GM12878 (cell line): ENCODE results near the gene STK35.
A peak's percentile ranks its signal among the peaks of the same experiment; 100 is the strongest.

Experiments
- CBFB ChIP-seq: IDR thresholded peaks from 2 replicates; pipeline ENCODE4 v1.6.1; 2016; ENCODE audit warnings: antibody characterized with exemption, low read depth
- EZH2 ChIP-seq: IDR thresholded peaks from 2 replicates; pipeline ENCODE4 v1.6.1; 2012; ENCODE audit warnings: low read depth, mild to moderate bottlenecking, control low read depth, inconsistent platforms, low read length, borderline replicate concordance; ENCODE audit not compliant: control insufficient read depth
- KLF5 ChIP-seq: fragments of 450-650 bp; IDR thresholded peaks from 2 replicates; pipeline ENCODE4 v1.6.1; 2014; ENCODE audit warnings: mild to moderate bottlenecking; ENCODE audit not compliant: partially characterized antibody
- SIN3A ChIP-seq: IDR thresholded peaks from 2 replicates; pipeline ENCODE4 v1.6.1; 2012; ENCODE audit warnings: low read depth, low read length, improper control_type of control experiment
- TF ChIP-seq, protein P1 (sequence below): IDR thresholded peaks from 2 replicates; pipeline ENCODE4 v1.6.1; 2011; ENCODE audit warnings: low read depth, low read length, improper control_type of control experiment, borderline replicate concordance
- TF ChIP-seq, protein P2 (sequence below), 3 experiments: IDR thresholded peaks in 2 of 3; conservative IDR thresholded peaks in 1 of 3; 2 replicates each; pipeline ENCODE4 v1.5.1; 2011; ENCODE audit warnings: low read depth in 3 of 3, low read length in 3 of 3, mild to moderate bottlenecking in 3 of 3, control low read depth in 2 of 3, moderate library complexity in 2 of 3, inconsistent platforms in 1 of 3, mixed read lengths in 1 of 3; ENCODE audit not compliant: control insufficient read depth in 2 of 3, insufficient read depth in 1 of 3; ENCODE audit errors: extremely low read depth in 1 of 3
- TF ChIP-seq, protein P3 (sequence below): IDR thresholded peaks from 2 replicates; pipeline ENCODE4 v1.6.1; 2012; ENCODE audit warnings: mild to moderate bottlenecking, low read depth, low read length

DNA sequence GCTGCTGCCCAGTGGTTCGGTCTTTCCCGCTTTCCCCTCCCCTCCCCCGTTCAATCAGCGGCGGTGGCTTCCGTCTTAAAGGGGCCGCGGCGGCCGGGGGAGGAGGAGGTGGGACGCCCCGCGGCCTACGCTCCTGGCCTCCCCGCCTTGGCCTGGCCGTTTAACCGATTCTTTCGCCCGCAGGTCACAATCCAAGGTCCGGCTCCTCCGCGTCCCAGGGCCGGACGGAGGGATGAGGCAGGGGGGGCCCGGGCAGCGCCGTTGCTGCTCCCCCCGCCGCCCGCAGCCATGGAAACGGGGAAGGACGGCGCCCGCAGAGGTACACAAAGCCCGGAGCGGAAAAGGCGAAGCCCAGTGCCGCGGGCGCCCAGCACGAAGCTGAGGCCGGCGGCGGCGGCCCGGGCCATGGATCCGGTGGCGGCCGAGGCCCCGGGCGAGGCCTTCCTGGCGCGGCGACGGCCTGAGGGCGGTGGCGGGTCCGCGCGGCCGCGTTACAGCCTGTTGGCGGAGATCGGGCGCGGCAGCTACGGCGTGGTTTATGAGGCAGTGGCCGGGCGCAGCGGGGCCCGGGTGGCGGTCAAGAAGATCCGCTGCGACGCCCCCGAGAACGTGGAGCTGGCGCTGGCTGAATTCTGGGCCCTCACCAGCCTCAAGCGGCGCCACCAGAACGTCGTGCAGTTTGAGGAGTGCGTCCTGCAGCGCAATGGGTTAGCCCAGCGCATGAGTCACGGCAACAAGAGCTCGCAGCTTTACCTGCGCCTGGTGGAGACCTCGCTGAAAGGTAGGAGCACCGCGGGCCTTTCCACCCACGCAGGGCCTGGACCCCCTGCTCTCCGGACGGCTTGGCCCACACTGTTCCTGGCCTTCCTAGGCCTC lies 1.2 kb downstream of the STK35 start:
- TF ChIP-seq, protein P1, sequence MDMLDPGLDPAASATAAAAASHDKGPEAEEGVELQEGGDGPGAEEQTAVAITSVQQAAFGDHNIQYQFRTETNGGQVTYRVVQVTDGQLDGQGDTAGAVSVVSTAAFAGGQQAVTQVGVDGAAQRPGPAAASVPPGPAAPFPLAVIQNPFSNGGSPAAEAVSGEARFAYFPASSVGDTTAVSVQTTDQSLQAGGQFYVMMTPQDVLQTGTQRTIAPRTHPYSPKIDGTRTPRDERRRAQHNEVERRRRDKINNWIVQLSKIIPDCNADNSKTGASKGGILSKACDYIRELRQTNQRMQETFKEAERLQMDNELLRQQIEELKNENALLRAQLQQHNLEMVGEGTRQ, result no peak
- TF ChIP-seq SIN3A, result no peak; the same call in none of the 2 replicates
- TF ChIP-seq, protein P2, sequence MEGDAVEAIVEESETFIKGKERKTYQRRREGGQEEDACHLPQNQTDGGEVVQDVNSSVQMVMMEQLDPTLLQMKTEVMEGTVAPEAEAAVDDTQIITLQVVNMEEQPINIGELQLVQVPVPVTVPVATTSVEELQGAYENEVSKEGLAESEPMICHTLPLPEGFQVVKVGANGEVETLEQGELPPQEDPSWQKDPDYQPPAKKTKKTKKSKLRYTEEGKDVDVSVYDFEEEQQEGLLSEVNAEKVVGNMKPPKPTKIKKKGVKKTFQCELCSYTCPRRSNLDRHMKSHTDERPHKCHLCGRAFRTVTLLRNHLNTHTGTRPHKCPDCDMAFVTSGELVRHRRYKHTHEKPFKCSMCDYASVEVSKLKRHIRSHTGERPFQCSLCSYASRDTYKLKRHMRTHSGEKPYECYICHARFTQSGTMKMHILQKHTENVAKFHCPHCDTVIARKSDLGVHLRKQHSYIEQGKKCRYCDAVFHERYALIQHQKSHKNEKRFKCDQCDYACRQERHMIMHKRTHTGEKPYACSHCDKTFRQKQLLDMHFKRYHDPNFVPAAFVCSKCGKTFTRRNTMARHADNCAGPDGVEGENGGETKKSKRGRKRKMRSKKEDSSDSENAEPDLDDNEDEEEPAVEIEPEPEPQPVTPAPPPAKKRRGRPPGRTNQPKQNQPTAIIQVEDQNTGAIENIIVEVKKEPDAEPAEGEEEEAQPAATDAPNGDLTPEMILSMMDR (IDR thresholded peaks at IDR 0.05 in 2 of 3, conservative IDR thresholded peaks at IDR 0.05 in 1 of 3; ENCODE audit: control insufficient read depth in 2 of 3, extremely low read depth in 1 of 3, insufficient read depth in 1 of 3, low read depth in 3 of 3, low read length in 3 of 3), result no peak
- TF ChIP-seq EZH2, result no peak
- TF ChIP-seq CBFB, result peak; percentile 74; the same call in 1 of the 2 replicates
- TF ChIP-seq, protein P3, sequence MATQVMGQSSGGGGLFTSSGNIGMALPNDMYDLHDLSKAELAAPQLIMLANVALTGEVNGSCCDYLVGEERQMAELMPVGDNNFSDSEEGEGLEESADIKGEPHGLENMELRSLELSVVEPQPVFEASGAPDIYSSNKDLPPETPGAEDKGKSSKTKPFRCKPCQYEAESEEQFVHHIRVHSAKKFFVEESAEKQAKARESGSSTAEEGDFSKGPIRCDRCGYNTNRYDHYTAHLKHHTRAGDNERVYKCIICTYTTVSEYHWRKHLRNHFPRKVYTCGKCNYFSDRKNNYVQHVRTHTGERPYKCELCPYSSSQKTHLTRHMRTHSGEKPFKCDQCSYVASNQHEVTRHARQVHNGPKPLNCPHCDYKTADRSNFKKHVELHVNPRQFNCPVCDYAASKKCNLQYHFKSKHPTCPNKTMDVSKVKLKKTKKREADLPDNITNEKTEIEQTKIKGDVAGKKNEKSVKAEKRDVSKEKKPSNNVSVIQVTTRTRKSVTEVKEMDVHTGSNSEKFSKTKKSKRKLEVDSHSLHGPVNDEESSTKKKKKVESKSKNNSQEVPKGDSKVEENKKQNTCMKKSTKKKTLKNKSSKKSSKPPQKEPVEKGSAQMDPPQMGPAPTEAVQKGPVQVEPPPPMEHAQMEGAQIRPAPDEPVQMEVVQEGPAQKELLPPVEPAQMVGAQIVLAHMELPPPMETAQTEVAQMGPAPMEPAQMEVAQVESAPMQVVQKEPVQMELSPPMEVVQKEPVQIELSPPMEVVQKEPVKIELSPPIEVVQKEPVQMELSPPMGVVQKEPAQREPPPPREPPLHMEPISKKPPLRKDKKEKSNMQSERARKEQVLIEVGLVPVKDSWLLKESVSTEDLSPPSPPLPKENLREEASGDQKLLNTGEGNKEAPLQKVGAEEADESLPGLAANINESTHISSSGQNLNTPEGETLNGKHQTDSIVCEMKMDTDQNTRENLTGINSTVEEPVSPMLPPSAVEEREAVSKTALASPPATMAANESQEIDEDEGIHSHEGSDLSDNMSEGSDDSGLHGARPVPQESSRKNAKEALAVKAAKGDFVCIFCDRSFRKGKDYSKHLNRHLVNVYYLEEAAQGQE, result no peak
- TF ChIP-seq KLF5, result no peak
